NCI-H69 (cell line): ENCODE data around the gene SEMA6D.

Experiments used
- DNase-seq: peaks from one replicate; lab custom pipeline; 2025; lab: John Stamatoyannopoulos, UW

SEMA6D gene

GRCh38 chr15:47743385-47743784 lies 26.1 kb downstream of the SEMA6D start:
- DNase-seq, result no peak

- no peak for DNase-seq
Observed at GRCh38 chr15:47743886-47744285, 26.6 kb downstream of the SEMA6D start.

GRCh38 chr15:47744496-47744895 lies 27.2 kb downstream of the SEMA6D start:
- DNase-seq, result no peak

GRCh38 chr15:47744973-47745372 lies 27.7 kb downstream of the SEMA6D start:
- DNase-seq, result no peak

DNA sequence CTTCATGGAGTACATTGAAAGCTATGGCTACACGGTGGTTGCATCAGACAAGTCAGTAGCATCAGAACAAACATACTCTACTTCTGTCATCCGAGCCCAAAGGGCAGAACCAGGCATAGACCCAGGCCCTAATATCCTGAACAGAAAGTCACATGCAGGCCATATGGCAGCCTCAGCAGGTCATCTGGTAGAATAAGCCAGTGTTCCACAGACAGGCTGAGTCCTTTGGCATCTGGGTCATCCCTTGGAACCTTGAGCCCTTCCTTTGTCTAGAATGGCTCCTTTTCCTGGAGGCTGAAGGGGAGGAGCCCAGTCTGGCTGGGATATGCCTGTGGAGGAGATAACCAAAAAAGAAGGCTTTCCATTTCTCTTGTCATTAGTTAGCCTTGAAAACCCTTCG lies 29.2 kb downstream of the SEMA6D start:
- DNase-seq, result peak; percentile 23

GRCh38 chr15:47750030-47750739 lies 32.9 kb downstream of the SEMA6D start:
- no peak for DNase-seq

GRCh38 chr15:47750740-47751262 lies 33.5 kb downstream of the SEMA6D start:
- no peak for DNase-seq

- DNase-seq, result no peak
Observed at GRCh38 chr15:47753591-47753990, 36.3 kb downstream of the SEMA6D start.

- peak; percentile 29 for DNase-seq
Observed at GRCh38 chr15:47754312-47754711, 37.0 kb downstream of the SEMA6D start.

DNA sequence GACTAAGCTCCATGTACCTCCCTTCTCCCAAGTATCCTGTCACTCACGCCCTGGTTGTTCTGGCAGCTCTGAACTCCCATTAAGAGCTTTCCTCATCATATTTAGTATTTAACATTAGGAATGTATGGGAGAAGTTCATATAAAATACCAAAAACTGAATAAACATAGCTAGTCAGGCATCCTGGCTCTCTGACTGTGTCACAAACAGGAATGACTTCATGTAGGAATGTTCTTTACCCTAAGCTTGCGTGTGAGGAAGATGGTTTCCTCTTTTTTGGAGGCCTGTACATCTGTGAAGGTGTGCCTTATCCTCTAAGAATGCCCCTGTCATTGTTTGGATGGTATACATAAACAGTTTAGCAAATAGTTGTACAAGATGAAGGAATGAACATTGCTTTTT lies 38.6 kb downstream of the SEMA6D start:
- DNase-seq, result no peak

DNA sequence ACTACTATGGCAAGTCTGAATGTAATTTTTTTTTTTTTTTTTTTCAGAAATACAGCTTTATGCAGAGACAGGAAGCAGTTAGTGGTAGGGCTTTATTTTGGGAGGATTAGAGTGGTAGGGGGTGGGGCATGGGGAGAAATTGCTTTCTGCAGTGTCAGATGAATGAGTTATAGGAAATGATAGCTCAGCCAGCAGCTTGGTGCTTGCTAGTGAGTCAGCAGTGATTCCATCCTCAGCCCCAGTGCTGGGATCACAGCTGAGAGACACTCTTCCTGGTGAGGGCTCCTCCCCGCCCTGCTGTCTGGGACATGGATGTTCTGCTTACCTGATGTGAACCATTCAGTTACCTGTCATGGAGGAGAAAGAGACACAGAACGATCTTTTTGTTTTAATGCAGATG lies 39.6 kb downstream of the SEMA6D start:
- peak; percentile 60 for DNase-seq

DNA sequence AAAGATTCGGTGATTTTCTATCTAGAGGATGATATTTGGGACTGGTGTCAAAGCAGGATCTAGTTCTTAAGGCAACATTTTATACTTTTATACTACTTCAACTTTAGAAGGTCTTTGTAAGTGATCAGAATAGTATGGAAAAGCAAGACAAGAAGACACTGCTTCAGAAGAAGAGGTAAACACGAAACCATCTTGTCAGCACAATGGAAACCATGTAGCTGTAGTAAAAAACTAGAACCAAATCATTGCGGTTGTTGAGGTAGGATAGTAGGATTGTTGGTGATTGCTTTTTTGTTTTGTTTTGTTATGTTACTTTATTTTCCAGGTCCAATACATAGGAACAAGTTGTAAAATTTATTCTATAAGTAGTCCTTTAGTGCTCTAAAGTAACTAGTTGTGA lies 40.0 kb downstream of the SEMA6D start:
- no peak for DNase-seq

- DNase-seq, result no peak
Observed at GRCh38 chr15:47762621-47763020, 45.3 kb downstream of the SEMA6D start.

- DNase-seq, result no peak
Observed at GRCh38 chr15:47764666-47765065, 47.4 kb downstream of the SEMA6D start.

DNA sequence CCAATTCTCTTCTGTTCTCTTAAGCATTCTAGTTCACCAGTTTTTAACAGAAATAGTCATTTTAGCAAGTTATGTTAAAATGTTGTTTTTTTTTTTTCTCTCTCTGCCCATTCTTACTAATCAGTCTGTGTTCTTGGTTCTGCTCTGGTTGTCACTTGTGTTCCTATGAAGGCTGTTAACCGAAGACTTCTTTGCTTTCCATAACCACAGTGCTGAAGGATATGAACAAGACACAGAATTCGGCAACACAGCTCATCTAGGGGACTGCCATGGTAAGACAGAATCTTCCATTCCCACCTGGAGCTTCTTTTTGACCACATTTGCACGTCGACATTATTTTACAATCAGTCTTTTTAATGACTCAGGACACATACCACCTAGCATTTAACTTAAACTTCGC lies 49.1 kb downstream of the SEMA6D start:
- no peak for DNase-seq

- DNase-seq, result no peak
Observed at GRCh38 chr15:47767035-47767434, 49.7 kb downstream of the SEMA6D start.

GRCh38 chr15:47768735-47769134 lies 51.4 kb downstream of the SEMA6D start:
- no peak for DNase-seq

GRCh38 chr15:47769166-47769565 lies 51.9 kb downstream of the SEMA6D start:
- no peak for DNase-seq

DNA sequence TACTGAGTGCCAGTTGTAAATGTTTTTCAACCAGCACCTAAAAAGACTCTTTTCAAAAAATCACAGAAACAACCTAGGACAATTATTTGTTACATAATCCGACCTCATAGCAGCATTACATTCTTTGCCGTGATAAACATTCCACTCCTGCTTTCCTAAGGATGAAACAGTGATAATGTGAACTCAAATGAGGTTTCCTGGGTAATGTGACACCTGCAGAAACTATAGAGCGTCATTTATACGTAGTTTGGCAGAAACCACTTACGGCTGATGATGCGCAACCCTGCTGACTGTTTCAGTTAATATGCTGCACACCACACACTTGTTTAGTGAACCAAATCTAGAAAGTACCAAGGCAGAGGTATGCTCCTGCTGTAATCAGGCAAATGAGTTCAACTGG lies 55.8 kb downstream of the SEMA6D start:
- DNase-seq, result no peak

- DNase-seq, result no peak
Observed at GRCh38 chr15:47778263-47778770, 61.0 kb downstream of the SEMA6D start.

- no peak for DNase-seq
Observed at GRCh38 chr15:47780971-47781370, 63.7 kb downstream of the SEMA6D start.

- no peak for DNase-seq
Observed at GRCh38 chr15:47781527-47781926, 64.2 kb downstream of the SEMA6D start.

GRCh38 chr15:47784820-47785219 lies 67.5 kb downstream of the SEMA6D start:
- DNase-seq, result no peak

DNA sequence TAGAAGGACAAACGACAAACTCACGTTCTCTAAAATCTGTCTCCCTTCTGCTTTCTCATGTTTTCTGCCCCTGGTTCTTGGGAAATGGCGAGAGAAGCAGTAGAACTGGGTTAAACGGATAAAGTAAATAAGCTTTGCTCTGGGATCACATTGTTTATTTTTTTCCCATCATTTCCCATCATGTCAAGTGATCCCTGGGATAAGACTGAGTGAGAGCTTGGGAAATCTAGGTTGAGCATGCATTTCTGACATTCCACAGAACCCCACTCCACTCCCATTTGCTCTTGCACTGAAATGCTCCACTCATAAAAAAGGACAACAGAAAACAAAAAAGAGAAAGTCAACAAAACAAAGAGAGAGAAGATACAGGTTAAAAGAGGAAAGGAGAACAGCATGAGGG lies 69.1 kb downstream of the SEMA6D start:
- DNase-seq, result no peak
